NT2/D1 (cell line): ENCODE measurements around the gene BCL6B.

Experiments used
- DNase-seq: peaks from one replicate; pipeline ENCODE4 v3.0.0-alpha.2; 2011; ENCODE audit warnings: low read depth, low spot score
- H3K27me3 ChIP-seq: 2 replicates; pipeline ENCODE4 v1.6.0; 2011; ENCODE audit warnings: mild to moderate bottlenecking; ENCODE audit not compliant: insufficient read length, insufficient read depth
- H3K36me3 ChIP-seq: 2 replicates; pipeline ENCODE4 v1.6.1; 2011; ENCODE audit warnings: mild to moderate bottlenecking, low read length, mixed read lengths; ENCODE audit not compliant: insufficient read depth, insufficient read length
- H3K4me1 ChIP-seq: 2 replicates; pipeline ENCODE4 v1.5.1; 2011; ENCODE audit not compliant: insufficient read depth, insufficient read length
- H3K4me3 ChIP-seq: 2 replicates; pipeline ENCODE4 v1.5.1; 2011; ENCODE audit warnings: low read depth; ENCODE audit not compliant: insufficient read length
- H3K9ac ChIP-seq: 2 replicates; pipeline ENCODE4 v1.6.0; 2011; ENCODE audit warnings: low read depth; ENCODE audit not compliant: insufficient read length
- H3K9me3 ChIP-seq: 2 replicates; pipeline ENCODE4 v1.5.1; 2011; ENCODE audit warnings: mild to moderate bottlenecking, low read length; ENCODE audit not compliant: insufficient read depth
- SUZ12 ChIP-seq: IDR thresholded peaks from 2 replicates; pipeline ENCODE4 v1.6.1; 2011; ENCODE audit not compliant: insufficient read length, insufficient read depth; ENCODE audit errors: extremely low read depth
- YY1 ChIP-seq: IDR thresholded peaks from 2 replicates; pipeline ENCODE4 v1.6.1; 2011; ENCODE audit not compliant: insufficient read length, insufficient read depth
- ZNF274 ChIP-seq: IDR thresholded peaks from 2 replicates; pipeline ENCODE4 v1.6.1; 2011; ENCODE audit warnings: mild to moderate bottlenecking, low read depth, low read length

The BCL6B gene

DNA sequence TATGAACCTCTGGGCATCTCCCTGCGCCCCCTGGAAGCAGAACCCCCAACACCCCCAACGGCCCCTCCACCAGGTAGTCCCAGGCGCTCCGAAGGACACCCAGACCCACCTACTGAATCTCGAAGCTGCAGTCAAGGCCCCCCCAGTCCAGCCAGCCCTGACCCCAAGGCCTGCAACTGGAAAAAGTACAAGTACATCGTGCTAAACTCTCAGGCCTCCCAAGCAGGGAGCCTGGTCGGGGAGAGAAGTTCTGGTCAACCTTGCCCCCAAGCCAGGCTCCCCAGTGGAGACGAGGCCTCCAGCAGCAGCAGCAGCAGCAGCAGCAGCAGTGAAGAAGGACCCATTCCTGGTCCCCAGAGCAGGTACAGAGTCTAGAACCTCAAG lies 1.5 kb downstream of the BCL6B start:
- Histone ChIP-seq H3K4me3 (no peak overlapping the region), H3K9ac (no peak overlapping the region), H3K27me3 (peaks cover 16% of the 10 kb centered on the region), H3K4me1 (peaks cover 2% of the 10 kb centered on the region), H3K9me3 (no peaks in the 10 kb centered on the region), H3K36me3 (no peaks in the 10 kb centered on the region)
- TF ChIP-seq SUZ12 (no peak), ZNF274 (no peak), YY1 (no peak)
- DNase-seq: no peak

DNA sequence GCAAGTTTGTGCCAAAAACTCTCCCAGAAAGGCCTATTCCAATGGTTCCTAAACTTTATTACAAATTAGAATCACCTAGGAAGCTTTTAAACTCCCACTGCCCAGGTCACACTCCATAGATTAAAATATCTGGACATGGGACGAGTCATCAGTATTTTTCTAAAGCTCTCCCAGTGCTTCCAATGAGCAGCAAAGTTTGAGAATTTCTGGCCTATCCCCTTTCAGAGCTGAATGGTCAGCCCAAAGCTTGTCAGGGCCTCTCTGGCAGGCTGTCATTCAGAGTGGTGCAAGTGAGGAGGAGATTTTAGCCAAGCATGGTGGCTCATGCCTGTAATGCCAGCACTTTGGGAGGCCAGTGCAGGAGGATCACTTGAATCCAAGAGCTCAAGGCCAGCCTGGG lies 2.4 kb downstream of the BCL6B start:
- no peak for DNase-seq
- no peak for TF ChIP-seq SUZ12
- TF ChIP-seq ZNF274: no peak
- TF ChIP-seq YY1: no peak
- H3K36me3 ChIP-seq: no peaks in the 10 kb centered on the region
- H3K9ac ChIP-seq: no peak overlapping the region
- no peak overlapping the region for H3K4me3 ChIP-seq
- H3K4me1 ChIP-seq: peaks cover 2% of the 10 kb centered on the region
- H3K9me3 ChIP-seq: no peaks in the 10 kb centered on the region
- H3K27me3 ChIP-seq: peaks cover 16% of the 10 kb centered on the region

- H3K36me3 ChIP-seq: no peaks in the 10 kb centered on the region
These were observed 3.7 kb downstream of the BCL6B start for GRCh38 chr17:7026471-7027115.

GRCh38 chr17:7027335-7027734 lies 4.5 kb downstream of the BCL6B start:
- Histone ChIP-seq H3K9me3 (no peaks in the 10 kb centered on the region), H3K27me3 (peaks cover 2% of the 10 kb centered on the region), H3K9ac (no peak overlapping the region)

More at GRCh38 chr17:7026471-7027115, 3.7 kb downstream of the BCL6B start:
- Histone ChIP-seq H3K27me3 (peaks cover 5% of the 10 kb centered on the region), H3K9ac (no peak overlapping the region), H3K4me3 (no peak overlapping the region), H3K9me3 (no peaks in the 10 kb centered on the region), H3K4me1 (no peaks in the 10 kb centered on the region)
- no peak for TF ChIP-seq YY1
- no peak for TF ChIP-seq SUZ12
- no peak for TF ChIP-seq ZNF274
- no peak for DNase-seq

DNA sequence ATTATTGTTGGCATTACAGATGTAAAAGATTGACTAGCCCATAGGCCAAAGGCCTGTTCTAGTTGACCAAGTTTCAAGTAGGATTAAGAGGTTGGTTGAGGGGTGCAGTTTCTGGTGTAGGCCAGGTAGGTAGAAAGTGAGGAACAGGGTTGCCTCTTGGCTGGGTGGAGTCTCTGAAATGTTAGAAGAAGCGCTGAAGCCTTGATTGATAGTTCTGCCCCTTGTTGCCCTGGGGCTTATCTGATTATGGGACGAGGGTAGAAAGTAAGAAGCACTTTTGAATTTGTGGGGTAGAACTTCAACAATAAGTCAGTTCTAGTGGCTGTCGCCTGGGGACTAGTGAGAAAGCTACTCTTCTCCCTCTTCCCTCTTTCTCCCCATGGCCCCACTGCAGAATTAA lies 6.2 kb downstream of the BCL6B start:
- Histone ChIP-seq H3K36me3 (no peaks in the 10 kb centered on the region), H3K27me3 (no peaks in the 10 kb centered on the region), H3K9ac (no peak overlapping the region), H3K9me3 (no peaks in the 10 kb centered on the region), H3K4me1 (no peaks in the 10 kb centered on the region), H3K4me3 (no peak overlapping the region)
- TF ChIP-seq YY1 (no peak), ZNF274 (no peak), SUZ12 (no peak)
- no peak for DNase-seq

More at GRCh38 chr17:7027335-7027734, 4.5 kb downstream of the BCL6B start:
- H3K4me1 ChIP-seq: no peaks in the 10 kb centered on the region
- DNase-seq: no peak
- no peak overlapping the region for H3K4me3 ChIP-seq
- TF ChIP-seq YY1: no peak
- no peak for TF ChIP-seq ZNF274
- no peak for TF ChIP-seq SUZ12
- no peaks in the 10 kb centered on the region for H3K36me3 ChIP-seq

GRCh38 chr17:7029659-7030058 lies 6.8 kb downstream of the BCL6B start:
- H3K4me3 ChIP-seq: no peak overlapping the region
- no peaks in the 10 kb centered on the region for H3K9me3 ChIP-seq
- no peaks in the 10 kb centered on the region for H3K27me3 ChIP-seq
- no peaks in the 10 kb centered on the region for H3K4me1 ChIP-seq
- DNase-seq: no peak
- TF ChIP-seq YY1 (no peak), ZNF274 (no peak), SUZ12 (no peak)
- H3K36me3 ChIP-seq: no peaks in the 10 kb centered on the region
- no peak overlapping the region for H3K9ac ChIP-seq

DNA sequence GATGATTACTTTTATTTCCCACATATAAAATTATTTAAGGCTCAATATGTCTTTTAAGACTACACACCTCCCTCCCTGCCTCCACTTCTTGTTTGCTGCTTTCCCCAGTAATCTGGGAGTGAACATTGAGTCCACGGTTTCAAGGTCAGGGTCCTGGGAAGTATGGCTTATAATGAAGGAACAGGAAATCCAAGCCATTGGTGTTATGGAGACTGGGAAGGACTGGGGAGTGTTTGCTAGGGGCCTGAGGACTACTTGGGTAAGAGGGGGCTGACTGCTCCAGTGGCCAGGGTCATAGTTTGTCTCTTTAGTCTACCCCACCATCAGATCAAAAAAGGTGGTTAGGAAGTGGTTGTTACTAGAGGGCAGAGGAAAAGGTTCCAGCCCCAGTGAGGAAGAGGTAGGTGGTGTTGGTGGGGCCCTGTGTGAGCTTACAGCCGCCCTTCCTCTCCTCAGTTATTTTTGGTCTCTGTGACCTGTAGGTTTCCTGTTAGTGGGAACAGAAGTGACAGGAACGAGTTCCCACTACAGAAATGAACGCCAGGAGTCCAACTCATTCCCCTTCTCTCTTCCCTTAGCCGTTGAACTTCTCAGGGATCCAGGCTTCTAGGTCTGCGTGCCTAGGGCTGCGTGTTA lies 12.2 kb downstream of the BCL6B start:
- TF ChIP-seq SUZ12 (no peak), YY1 (no peak), ZNF274 (no peak)
- Histone ChIP-seq H3K4me3 (peak overlapping the region; percentile 80), H3K9ac (peak overlapping the region; percentile 86), H3K9me3 (no peaks in the 10 kb centered on the region), H3K4me1 (peaks cover 7% of the 10 kb centered on the region), H3K27me3 (no peaks in the 10 kb centered on the region), H3K36me3 (no peaks in the 10 kb centered on the region)
- no peak for DNase-seq
